ENCODE data around the gene SAP25.

Gene SAP25

DNA sequence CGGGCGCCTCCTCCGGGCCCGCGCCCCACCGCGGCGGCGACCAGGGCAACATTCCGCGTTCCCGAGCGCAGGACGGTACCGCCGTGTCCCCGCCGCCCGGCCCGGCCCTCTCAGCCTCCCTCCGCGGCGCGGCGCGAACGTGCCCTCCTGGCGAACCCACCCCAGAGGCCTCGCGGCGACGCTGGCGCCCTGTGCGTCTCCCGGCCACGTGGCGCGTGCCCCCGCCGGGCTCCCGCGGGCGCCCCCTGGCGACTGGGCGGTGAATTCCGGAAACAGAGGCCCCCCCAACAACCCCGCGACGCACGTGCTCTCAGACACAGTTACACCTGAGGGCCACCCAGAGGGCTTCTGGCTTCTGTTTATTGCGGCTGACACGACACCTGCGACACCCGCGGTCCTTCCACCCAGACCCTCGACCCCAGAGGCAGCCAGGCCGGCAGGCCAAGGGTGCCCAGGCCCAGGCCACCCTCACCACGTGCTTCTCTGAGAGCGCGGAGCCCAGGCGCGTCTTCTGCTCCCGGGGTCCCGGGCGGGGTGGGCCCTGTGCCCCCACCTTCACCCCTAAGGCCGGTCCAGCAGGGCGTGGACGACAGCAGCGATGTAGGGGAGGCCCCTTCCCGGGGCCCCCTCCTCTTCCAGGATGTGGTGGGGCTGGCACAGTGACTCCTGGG is at the start of gene SAP25:
SAP25 (minus strand) TSS at position 210 of the 671 bp plus-strand sequence; CDS start at position 52, 158 bp downstream.
- no peak for DNase-seq

DNA sequence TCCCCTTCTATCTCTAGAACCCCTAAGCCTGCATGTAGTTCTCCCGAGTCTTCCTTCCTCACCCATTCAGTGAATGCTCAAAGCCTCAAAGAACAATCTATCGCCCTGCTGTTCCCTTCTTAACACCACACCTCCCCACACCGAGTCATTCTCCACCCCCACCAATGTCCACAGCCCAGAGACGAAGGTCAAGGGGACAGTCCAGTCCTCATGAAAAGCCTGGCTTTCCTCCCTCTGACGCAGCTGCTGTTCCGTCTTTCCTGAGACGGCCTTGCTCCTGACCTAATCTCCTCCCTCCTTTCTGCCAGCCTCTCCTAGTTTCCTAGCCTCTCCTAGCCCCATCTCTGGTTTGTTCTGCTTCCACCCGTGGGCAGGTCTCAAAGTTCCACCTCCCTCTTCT is 47.9 kb upstream of the SAP25 start:
- DNase-seq: no peak

GRCh38 chr7:100620804-100621203 is 47.1 kb upstream of the SAP25 start:
- no peak for DNase-seq

- DNase-seq: no peak
Measured at GRCh38 chr7:100620239-100620638, 46.5 kb upstream of the SAP25 start.

GRCh38 chr7:100614308-100614861 is 40.7 kb upstream of the SAP25 start:
- DNase-seq: no peak

DNA sequence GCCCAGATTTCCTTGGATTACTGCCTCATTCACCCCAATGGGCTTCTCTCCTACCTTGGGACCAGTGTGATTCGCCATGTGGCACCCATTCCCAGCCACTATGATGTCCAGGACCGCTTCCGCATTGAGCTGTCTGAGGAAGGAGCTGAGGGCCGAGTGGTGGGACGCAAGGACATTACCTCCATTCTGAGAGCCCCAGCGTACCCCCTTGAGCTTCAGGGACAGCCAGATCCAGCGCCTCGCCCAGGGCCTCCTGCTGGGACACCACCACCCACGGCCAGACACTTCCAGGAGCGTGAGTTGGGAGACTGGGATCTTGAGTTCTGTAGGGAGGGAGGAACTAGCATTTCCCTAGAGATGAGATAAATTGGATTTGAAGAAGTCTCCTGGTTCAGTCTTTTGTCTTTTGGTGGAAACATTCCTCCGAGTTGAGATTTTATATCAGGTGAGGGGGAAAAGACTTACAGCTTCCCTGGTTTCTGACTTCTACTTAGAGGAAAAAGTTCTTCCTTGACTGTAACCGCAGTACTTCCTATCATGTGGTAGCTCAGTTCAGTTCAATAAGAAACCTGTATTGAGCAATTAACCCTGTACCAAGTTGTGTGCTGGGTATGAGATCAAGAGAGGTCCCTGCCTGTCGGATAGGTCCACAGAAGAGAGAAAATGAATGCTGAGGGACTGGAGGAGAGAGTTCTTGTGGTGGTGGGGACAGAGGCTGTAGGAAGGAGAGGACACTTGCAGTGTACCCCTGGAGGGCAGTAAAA is 39.9 kb upstream of the SAP25 start:
- no peak for DNase-seq

DNA sequence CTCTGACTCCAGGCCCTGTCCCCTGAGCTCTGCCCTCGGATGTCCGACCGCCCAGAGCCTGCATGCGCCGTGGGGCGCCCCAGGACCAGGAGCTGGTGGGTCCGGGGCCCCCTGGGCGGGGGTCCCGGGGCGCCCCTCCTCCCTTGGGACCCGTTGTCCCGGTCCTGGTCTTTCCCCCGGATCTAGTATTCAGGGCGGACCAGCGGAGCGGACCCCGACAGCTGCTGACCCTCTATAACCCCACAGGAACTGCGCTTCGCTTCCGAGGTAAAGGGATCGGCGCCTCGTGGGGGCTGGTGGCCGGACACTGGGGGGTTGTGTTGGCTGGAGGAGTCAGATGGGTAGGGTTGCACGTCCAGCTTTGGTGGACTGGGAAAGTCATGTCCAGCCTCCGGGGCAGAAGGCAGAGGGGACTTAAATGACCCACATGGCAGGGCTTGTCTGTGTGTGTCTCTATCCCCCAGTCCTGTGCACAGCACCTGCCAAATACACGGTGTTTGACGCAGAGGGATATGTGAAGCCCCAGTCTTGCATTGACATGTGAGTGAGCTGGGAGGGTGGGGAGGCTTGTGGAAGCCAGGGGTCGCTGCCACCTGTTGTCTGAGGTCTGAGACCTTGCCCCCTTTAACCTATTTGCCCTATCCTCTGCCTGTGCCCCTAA is 39.2 kb upstream of the SAP25 start:
- no peak for DNase-seq

DNA sequence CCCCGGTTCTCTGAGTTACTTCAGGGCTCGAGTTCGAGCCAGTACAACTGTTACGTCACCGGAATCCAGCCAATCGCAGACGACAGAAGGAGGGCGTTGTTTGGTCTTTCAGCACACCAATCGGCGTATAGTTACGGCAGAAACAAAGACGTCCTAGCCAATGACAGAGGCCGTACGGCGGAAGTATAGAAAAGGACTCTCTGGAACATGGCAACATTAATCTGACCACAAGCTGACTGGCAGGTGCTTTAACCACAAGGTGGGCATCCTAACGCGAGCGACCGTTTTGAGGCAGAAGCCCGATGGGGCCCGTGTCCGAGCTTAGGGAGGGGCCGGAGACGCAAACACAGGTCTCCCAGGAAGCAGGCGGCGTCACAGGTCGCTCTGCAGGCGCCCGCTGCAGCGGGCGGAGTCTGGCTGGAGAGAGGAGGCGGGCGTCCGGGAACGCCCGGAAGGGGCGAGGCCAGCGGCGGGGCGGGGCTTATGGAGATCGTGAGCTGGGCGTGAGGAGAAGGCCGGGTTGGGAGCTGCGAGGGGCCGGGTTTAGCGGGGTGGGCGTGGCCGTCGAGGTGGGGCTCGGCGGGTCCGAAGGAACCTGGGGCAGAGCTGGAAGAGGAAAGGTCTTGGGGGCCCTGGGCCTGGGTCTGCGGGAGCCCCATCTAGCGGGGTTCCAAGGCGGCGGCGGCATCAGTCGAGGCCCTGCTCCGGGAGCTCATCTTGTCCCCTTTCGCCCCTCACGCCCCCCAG is 38.5 kb upstream of the SAP25 start, which contains the start of gene MOSPD3:
MOSPD3 (plus strand) TSS at position 558 of the 747 bp plus-strand sequence. CDS start 252 bp downstream, outside the sequence.
- peak; percentile 100 for DNase-seq

GRCh38 chr7:100609958-100610357 is 36.3 kb upstream of the SAP25 start:
- no peak for DNase-seq

- DNase-seq: no peak
Measured at GRCh38 chr7:100607111-100607510, 33.4 kb upstream of the SAP25 start.

DNA sequence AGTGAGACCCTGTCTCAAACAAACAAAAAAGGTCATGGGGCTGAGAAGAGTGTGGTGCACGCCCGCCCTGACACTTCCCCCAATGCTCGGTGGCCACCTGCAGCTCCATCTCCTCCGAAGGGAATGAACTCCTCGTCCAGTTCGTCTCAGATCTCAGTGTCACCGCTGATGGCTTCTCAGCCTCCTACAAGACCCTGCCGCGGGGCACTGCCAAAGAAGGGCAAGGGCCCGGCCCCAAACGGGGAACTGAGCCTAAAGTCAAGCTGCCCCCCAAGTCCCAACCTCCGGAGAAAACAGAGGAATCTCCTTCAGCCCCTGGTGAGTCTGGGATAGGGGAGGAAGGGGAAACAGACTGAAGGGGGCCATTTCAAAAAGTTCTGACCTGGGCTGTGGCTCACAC is 32.6 kb upstream of the SAP25 start:
- no peak for DNase-seq

DNA sequence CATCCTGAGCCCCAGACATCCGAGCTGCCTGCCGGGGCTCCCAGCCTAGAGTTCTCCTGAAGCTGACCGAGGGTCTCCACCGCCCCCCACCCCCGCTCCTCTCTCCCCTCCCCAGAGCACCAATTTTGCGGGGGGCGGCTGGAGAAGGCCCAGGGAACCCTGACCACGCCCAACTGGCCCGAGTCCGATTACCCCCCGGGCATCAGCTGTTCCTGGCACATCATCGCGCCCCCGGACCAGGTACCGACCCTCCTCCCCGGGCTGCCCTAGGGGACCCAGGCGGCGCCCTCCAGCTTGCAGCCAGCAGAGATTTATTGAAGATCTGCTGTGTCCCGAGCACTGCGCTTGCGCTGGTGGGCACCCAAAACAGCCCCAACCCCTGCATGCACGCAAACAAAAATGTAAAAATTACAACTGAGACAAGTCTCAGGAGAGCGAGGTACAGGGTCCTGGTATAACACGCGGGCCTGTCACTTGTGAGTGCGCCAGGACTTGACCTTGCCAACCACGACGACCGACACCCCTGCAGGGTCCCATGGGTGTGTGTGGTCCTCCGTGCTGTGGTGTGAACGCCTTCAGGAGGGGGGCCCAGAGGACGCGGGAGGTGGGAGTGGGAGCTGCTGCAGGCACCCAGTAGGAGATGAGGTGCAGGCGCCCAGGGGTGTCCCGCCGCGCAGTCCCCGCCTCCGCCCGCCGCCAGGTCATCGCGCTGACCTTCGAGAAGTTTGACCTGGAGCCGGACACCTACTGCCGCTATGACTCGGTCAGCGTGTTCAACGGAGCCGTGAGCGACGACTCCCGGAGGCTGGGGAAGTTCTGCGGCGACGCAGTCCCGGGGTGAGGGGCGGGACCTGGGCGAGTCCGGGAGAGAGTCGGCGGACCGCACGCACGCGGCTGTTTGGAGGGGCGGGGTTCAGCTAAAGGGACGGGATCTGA is 31.5 kb upstream of the SAP25 start:
- DNase-seq: peak; percentile 65

GRCh38 chr7:100604028-100604975 is 30.6 kb upstream of the SAP25 start:
- peak; percentile 89 for DNase-seq

DNA sequence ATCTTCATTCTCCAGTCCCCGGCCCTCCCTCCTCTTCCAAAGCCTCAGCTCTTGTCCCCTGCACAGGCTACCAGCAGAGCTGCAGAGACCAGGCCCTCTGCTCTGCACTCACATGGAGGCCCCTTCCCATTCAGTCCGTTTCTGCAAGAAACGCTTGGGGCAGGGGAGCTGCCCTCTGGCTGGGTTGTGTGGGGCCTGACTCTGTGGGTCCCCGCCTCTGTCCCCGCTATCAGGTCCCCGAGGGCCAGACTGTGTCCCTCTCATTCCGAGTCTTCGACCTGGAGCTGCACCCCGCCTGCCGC is 30.0 kb upstream of the SAP25 start:
- DNase-seq: peak; percentile 89

DNA sequence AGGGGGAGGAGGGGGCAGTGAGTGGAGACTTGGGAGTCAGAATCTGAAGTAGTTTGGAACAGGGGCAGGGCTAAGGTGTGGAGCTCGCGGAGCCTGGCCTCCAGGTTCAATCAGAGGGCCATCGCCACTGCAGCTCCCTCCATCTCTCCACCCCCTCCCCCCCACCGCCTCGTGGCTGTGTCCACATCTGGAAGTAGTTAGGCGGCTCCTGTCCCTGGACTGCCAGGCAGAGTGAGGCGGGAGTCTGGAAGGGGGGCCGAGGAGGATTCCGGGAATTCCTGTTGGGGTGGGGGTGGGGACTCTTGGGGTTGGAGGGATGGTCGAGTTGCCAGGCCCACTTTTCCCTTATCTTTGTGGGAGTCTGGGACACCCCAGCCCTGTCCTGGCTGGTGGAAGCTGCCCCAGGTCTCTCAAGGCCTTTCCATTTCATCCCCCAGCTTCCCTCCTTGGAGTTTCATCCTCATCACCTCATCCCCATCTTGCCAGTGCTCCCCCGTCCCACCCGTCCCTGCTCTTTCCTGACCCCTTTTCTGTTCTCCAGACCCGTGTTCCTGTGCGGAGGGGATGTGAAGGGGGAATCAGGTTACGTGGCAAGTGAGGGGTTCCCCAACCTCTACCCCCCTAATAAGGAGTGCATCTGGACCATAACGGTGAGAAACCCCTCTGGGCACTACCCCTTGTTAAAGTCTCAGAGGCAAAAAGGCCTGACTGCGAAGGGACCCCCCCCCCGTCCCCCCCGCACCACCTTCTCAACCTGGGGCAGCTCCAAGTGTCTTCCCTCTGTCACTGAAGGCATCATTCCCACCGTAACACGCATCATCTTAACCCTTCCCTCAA is 29.4 kb upstream of the SAP25 start:
- DNase-seq: no peak

DNA sequence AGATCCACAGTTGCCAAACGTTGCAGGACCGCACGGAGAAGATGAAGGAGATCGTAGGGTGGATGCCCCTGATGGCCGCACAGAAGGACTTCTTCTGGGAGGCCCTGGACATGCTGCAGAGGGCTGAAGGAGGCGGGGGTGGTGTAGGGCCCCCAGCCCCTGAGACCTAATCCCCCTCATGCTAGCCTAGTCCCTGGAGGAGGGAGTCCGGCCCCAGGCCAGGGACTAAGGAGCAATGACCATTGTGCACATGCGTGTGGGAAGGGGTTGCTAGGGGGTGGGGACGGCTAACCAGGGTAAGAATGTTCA is 27.0 kb upstream of the SAP25 start:
- DNase-seq: no peak

GRCh38 chr7:100599911-100600729 is 26.4 kb upstream of the SAP25 start:
- peak; percentile 24 for DNase-seq

DNA sequence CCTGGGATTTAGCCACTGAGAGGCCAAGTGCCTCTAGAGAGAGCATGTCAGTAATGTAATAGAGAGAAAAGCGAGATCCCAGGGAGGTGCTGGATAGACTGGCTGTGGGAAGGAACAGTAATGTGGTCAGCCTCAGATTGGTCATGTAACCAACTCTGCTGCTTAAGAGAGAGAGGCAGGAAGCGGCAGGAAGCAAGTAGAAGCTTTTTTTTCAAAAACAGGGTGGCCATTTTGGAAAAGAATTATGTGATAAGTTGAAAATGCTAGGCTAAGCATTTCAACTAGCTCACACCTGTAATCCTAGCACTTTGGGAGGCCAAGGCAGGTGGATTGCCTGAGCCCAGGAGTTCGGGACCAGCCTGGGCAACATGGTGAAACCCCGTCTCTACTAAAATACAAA is 24.7 kb upstream of the SAP25 start:
- DNase-seq: no peak

GRCh38 chr7:100595188-100595587 is 21.5 kb upstream of the SAP25 start:
- no peak for DNase-seq

All from retina (tissue), 1 donor.